HG03565 (cell line): ENCODE data around the gene RIC8B.
"Not testable (repeated sequence)": the region's sequence is repeated elsewhere in the genome, so short reads cannot be mapped to it uniquely, and the experiment has no call there.

Experiments used
- ATAC-seq: cut with Tn5 transposase; IDR thresholded peaks from one replicate; pipeline ENCODE4 v1.9.1; 2021; ENCODE audit warnings: mild to moderate bottlenecking, moderate library complexity; ENCODE audit not compliant: unreplicated experiment

The RIC8B gene

GRCh38 chr12:106897981-106898901, 123.8 kb downstream of the RIC8B start:
- ATAC-seq: no peak

- no peak for ATAC-seq
These were observed 126.1 kb downstream of the RIC8B start for GRCh38 chr12:106900554-106900953.

- ATAC-seq: no peak
These were observed 126.8 kb downstream of the RIC8B start for GRCh38 chr12:106901276-106901675.

- ATAC-seq: no peak
These were observed 127.6 kb downstream of the RIC8B start for GRCh38 chr12:106902053-106902452.

- no peak for ATAC-seq
These were observed 128.9 kb downstream of the RIC8B start for GRCh38 chr12:106903241-106903945.

- ATAC-seq: no peak
These were observed 132.2 kb downstream of the RIC8B start for GRCh38 chr12:106906715-106907114.

GRCh38 chr12:106907411-106907810, 132.9 kb downstream of the RIC8B start:
- ATAC-seq: no peak

GRCh38 chr12:106907846-106908245, 133.4 kb downstream of the RIC8B start:
- ATAC-seq: no peak

- ATAC-seq: no peak
These were observed 134.1 kb downstream of the RIC8B start for GRCh38 chr12:106908561-106908960.

- ATAC-seq: peak; percentile 55
These were observed 135.7 kb downstream of the RIC8B start for GRCh38 chr12:106910202-106910601.

GRCh38 chr12:106911581-106911980, 137.1 kb downstream of the RIC8B start:
- no peak for ATAC-seq

- no peak for ATAC-seq
These were observed 139.0 kb downstream of the RIC8B start for GRCh38 chr12:106913456-106913855.

- peak; percentile 50 for ATAC-seq
These were observed 140.5 kb downstream of the RIC8B start for GRCh38 chr12:106914796-106915634.

GRCh38 chr12:106915635-106916026, 141.1 kb downstream of the RIC8B start:
- ATAC-seq: no peak

GRCh38 chr12:106917503-106917902, 143.0 kb downstream of the RIC8B start:
- ATAC-seq: no peak

- ATAC-seq: no peak
These were observed 144.3 kb downstream of the RIC8B start for GRCh38 chr12:106918746-106919145.

GRCh38 chr12:106919910-106920544, 145.5 kb downstream of the RIC8B start:
- no peak for ATAC-seq

- not testable (repeated sequence) for ATAC-seq
These were observed 147.5 kb downstream of the RIC8B start for GRCh38 chr12:106921976-106922375.

GRCh38 chr12:106923594-106923993, 149.1 kb downstream of the RIC8B start:
- ATAC-seq: not testable (repeated sequence)

- no peak for ATAC-seq
These were observed 149.9 kb downstream of the RIC8B start for GRCh38 chr12:106924268-106924861.
